GM10266 (cell line): ENCODE results near the gene MIGA2.

ENCODE experiments used
- DNase-seq: peaks from one replicate; pipeline ENCODE4 v3.0.0; 2012; ENCODE audit errors: extremely low spot score
- TF ChIP-seq, protein P1 (sequence below): IDR thresholded peaks from 2 replicates; pipeline ENCODE4 v1.5.1; 2012; ENCODE audit warnings: mild to moderate bottlenecking, low read depth; ENCODE audit not compliant: control insufficient read depth, insufficient read depth; ENCODE audit errors: missing control alignments

The MIGA2 gene

DNA sequence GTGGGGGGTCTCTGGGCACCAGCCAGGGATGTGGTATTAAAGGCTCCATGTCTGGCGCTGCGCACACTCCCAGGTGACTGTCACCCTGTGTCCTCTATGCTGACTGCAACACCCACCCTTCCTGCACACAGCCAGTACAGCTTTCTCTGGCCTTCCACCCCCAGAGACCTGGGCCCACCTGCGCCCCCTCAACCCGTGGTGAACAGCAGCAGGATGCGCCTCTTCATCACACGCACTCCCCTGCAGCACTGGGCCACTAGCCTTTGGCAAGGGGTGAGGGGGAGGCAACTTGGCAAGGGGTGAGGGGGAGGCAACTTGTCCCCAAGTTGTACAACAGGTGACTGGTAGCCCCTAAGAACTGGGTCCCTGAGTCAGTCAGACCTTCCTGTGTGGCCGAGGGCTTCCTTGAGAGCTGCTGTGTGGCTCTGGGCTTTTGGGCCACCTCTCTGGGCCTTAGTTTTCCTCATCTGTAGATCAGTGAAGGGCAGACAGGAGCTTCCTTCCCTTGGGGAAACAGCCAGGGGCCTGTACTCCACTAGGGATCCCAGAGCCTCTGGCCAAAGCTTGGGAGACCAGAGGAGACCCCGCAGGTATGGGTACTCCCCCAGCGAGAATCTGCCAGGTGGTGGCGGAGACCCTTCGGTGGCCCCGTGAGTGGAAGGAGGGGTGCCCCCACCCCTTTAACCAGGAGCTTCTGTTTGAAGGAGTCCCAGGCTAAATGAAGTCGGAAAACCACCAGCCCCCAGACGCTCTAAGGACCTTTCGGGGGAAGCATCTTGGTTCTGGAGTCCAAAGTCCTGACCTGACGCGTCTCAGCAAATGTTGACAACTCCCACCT is 69.7 kb downstream of the MIGA2 start:
- TF ChIP-seq, protein P1, sequence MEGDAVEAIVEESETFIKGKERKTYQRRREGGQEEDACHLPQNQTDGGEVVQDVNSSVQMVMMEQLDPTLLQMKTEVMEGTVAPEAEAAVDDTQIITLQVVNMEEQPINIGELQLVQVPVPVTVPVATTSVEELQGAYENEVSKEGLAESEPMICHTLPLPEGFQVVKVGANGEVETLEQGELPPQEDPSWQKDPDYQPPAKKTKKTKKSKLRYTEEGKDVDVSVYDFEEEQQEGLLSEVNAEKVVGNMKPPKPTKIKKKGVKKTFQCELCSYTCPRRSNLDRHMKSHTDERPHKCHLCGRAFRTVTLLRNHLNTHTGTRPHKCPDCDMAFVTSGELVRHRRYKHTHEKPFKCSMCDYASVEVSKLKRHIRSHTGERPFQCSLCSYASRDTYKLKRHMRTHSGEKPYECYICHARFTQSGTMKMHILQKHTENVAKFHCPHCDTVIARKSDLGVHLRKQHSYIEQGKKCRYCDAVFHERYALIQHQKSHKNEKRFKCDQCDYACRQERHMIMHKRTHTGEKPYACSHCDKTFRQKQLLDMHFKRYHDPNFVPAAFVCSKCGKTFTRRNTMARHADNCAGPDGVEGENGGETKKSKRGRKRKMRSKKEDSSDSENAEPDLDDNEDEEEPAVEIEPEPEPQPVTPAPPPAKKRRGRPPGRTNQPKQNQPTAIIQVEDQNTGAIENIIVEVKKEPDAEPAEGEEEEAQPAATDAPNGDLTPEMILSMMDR: no peak
- no peak for DNase-seq

DNA sequence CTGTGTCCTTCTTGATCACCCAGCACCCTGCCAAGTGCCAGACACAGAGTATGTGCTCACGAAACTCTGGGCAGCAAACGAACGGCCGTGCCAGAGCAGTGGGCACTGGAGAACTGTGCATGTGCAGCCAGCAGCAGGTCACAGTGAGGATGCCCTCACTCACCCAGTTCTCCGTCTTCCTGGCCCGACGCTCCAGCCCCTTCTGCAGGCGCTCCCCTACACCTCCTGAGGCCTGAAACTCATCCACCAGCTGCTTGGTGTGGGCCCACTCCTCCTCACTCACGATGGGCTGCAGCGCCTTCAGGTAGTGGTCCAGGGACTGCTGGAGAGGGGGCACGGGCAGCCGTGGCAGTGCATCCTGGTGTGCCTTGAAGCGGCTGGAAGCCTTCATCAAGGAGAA is 71.2 kb downstream of the MIGA2 start:
- TF ChIP-seq, protein P1: no peak
- DNase-seq: no peak

DNA sequence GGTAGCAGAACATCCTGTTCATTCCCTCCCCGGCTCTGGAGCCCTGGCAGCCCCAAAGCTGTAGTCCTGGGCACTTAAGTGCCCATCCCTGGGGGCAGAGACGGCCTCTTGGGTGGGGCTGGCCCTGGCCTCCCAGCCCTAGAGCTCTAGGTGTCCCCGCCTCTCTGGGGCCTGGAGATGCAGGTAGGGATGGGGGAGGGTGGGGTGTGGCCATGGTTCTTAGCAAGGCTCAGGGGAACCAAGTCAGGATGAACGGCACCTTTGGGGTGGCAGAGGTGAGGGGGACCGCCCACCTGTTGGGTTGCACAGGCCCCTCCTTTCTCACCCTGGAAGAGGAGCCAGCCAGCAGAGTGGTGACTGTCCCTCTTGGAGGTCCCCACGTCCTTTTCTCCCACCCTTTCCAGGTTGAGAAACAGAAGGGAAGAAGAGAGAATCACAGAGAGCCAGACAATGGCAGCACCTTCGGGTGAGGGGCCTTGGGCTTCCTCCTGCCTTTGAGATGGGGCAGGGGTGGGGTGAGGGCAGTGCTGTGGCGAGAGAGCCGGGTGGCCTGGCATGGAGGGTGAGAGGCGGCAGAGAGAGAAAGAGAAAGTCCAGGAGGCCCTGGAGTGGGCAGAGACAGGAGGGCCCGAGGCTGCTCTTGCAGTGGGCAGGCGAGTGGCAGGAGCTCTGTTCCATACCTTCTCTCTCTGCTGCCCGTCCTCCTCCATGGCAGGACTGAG is 71.8 kb downstream of the MIGA2 start:
- TF ChIP-seq, protein P1: no peak
- DNase-seq: no peak

DNA sequence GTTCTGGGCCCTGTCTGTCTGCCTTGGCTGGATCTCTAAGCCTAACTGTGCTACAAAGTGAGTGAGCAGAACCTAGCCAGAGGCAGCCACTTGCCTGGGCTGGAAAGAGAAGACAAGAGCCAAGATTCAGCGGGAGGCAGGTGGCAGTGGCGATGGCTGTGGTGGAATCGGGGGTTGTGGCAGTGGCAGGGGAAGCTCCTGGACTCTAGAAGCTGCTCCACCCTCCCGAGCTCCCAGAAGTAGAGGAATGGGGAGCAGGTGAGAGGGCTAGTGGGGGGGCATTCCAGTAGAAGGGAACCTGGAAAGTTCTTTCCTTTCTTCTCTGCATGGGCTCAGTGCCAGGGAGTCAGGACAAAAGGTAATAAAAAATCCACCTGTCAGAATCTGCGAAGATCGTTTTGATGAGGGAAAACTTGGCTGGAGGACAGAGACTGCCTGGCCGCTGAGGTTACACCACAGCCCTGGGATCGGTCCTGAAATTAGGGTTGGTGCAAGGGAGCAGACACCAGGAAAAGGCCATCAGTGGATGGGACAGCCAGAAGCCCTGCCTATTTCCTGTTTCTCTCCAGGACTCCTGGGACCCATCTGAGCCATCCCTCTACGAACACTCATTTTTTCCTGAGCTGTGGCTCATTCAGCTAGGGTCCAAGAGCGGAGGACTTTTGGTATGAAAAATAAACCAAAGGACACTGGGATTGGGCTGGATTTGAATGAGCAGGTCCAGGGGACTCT is 72.5 kb downstream of the MIGA2 start:
- no peak for DNase-seq

DNA sequence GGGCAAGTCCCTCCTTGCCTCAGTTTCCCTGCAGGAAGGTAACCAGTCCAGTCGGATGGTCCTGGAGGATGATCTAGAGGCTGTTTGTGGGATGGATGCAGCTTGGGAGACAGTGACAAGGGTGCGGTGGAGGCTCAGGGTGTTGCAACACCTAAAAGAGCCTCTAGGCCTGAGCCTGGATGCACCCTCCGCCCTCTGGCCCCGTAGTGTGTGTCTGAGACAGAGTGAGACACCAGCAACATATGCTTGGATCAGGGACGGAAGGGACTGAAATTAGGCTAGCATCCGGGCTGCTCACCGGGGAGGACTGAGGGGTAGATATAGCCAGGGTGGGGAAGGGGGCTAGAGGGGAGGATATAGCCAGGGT is 73.1 kb downstream of the MIGA2 start:
- TF ChIP-seq, protein P1: no peak
- no peak for DNase-seq

More for the DNA sequence above, 72.5 kb downstream of the MIGA2 start:
- TF ChIP-seq, protein P1: no peak

DNA sequence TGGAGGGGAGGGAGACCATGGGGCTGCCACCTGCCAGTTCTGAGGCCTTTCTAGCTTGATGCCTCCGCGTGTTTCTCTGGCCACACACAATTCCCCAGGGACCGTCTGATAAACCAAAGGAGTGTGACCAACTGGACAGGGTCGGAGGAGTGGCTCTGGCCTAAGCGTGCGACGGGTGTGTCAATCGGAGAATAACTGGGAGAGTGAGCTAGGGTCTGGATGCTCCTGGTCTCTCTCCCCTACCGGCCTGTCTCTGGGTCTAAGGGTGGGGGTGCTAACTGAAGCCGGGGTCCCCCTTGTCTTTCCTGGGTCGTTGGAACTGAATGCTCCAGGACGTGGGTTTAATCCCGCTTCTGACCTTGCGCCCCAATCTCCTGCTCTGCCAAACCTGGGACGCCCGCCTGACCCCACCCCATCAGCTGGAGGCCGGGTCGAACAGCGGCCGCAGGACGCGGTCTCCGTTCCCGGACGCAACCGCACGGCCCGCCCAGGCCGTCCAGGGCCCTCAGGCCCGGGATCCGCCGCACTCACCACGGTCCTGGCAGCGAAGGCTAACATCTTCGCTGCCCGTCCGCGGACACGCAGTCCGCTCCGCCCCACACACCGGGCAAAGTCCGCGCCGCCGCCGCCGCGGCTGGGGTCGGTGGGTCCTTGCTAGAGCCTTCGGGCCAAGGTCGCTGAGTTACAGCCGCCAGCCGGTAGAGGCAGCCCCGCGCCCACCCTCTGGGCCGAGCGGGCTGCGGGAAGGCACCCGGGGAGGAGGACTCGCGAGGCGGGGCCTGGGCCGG is 73.7 kb downstream of the MIGA2 start:
- no peak for DNase-seq
- TF ChIP-seq, protein P1: no peak
